BE2C (cell line): Measurements from ENCODE around the gene NDFIP2. TPM values are rescaled to one million over a fixed set of nuclear protein-coding genes. Genes with fewer than 3 reads are reported as not detected.

Source experiments
- DNase-seq: peaks from one replicate; pipeline ENCODE4 v3.0.0-alpha.2; 2020
- H3K27me3 ChIP-seq: fragments of 250-450 bp; sonication (Bioruptor Pico); 2 replicates; pipeline ENCODE4 v1.5.1; 2020; ENCODE audit warnings: mild to moderate bottlenecking
- H3K36me3 ChIP-seq: fragments of 250-450 bp; sonication (Bioruptor Pico); 2 replicates; pipeline ENCODE4 v1.5.1; 2020; ENCODE audit warnings: mild to moderate bottlenecking
- H3K4me1 ChIP-seq: fragments of 250-450 bp; sonication (Bioruptor Pico); 2 replicates; pipeline ENCODE4 v1.5.1; 2020
- H3K4me3 ChIP-seq: 2 replicates; pipeline ENCODE4 v1.5.1; 2011; ENCODE audit warnings: low read depth, low read length
- H3K9me3 ChIP-seq: fragments of 250-450 bp; sonication (Bioruptor Pico); 2 replicates; pipeline ENCODE4 v1.5.1; 2020
- CTCF ChIP-seq: IDR thresholded peaks from 2 replicates; pipeline ENCODE4 v1.5.1; 2012; ENCODE audit warnings: mild to moderate bottlenecking, low read depth, low read length
- polyA plus RNA-seq: library from polyadenylated mRNA; unstranded; fragments of >200 nt; gene quantifications from one replicate; pipeline ENCODE4 v1.2.1, GENCODE V29; 2012; ENCODE audit warnings: low read depth, missing spikeins; ENCODE audit not compliant: insufficient read length, insufficient read depth

Gene NDFIP2
- polyA plus RNA-seq, result 54.6 TPM

DNA sequence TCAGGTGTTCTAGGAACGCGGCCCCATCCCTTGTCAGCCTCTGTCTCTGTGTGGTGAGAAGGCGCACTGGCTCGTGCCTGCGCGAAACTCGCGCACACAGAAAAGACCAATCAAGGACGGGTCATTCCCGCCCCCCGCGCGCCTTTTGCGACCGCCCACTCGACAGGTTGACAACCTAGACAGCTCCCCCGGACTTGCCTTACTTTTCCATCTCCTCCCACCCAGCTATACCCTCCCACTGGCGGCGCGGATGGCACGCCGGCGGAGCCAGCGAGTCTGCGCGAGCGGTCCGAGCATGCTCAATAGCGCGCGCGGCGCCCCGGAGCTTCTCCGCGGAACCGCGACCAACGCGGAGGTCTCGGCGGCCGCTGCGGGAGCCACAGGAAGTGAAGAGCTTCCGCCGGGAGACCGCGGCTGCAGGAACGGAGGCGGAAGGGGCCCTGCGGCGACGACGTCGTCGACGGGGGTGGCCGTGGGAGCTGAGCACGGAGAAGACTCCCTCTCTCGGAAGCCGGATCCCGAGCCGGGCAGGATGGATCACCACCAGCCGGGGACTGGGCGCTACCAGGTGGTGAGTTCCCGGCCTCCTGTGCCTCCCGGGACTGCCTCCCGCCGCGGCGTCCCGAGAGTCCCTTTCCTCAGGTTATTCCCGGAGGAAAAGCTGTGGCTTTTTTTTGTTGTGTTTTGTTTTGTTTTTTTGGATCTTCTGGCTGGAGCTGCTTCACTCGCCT is at the start of gene NDFIP2:
Gene NDFIP2, plus strand, starts transcription at position 202 of the 731 bp plus-strand sequence. Its CDS starts 49 bp downstream, at position 251.
- Histone ChIP-seq H3K27me3 (no peaks in the 10 kb centered on the region), H3K36me3 (no peaks in the 10 kb centered on the region), H3K9me3 (no peaks in the 10 kb centered on the region), H3K4me3 (peak within 1 kb of the TSS; percentile 98), H3K4me1 (no peaks in the 10 kb centered on the region)
- TF ChIP-seq CTCF, result no peak
- DNase-seq, result peak; percentile 93

GRCh38 chr13:79432086-79432485 is 48.9 kb upstream of the NDFIP2 start:
- H3K36me3 ChIP-seq, result no peaks in the 10 kb centered on the region
- DNase-seq, result no peak
- H3K9me3 ChIP-seq, result no peaks in the 10 kb centered on the region
- H3K4me3 ChIP-seq, result no peak overlapping the region
- TF ChIP-seq CTCF, result no peak
- no peaks in the 10 kb centered on the region for H3K4me1 ChIP-seq
- H3K27me3 ChIP-seq, result no peaks in the 10 kb centered on the region

DNA sequence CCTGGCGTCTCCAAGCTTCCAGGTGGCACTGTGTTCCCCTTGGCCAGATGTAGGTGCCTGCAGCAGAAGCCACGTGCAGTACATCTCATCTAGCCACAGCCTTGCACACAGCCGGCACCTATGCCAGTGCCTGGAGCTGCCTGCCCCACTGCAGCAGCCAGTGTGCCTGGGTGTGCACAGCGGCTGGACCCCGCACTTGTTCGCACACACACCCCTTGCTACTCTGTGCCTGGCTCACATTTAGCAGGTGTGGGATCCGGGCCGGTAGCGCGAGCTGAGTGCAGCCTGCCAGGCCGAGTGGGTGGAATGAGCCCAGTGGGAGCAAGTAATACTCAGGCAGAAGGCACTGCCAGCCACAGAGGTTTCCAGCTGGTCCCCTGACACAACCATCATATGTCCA is 48.0 kb upstream of the NDFIP2 start:
- H3K9me3 ChIP-seq, result no peaks in the 10 kb centered on the region
- no peaks in the 10 kb centered on the region for H3K4me1 ChIP-seq
- H3K27me3 ChIP-seq, result no peaks in the 10 kb centered on the region
- TF ChIP-seq CTCF, result no peak
- DNase-seq, result no peak
- no peak overlapping the region for H3K4me3 ChIP-seq
- no peaks in the 10 kb centered on the region for H3K36me3 ChIP-seq

DNA sequence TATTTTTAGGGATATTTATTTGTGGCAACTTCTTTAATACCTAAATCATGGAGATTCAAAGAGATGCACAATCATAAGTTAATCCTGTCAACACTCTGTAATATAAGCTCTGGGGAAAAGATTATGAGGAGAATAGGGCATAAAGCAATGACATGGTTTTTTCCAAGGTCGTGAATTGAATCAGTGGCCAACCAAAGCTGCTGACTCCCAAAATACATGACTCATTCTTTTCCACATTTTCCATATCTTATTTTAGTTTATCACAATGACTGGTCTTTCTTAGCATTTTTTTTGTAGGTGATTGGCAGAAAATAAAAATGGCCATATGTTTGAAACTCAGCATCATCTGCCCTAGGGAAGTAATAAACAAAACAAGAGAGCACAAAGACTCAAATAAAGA is 46.4 kb upstream of the NDFIP2 start:
- no peaks in the 10 kb centered on the region for H3K9me3 ChIP-seq
- H3K4me3 ChIP-seq, result no peak overlapping the region
- no peak for TF ChIP-seq CTCF
- H3K36me3 ChIP-seq, result no peaks in the 10 kb centered on the region
- H3K27me3 ChIP-seq, result no peaks in the 10 kb centered on the region
- H3K4me1 ChIP-seq, result no peaks in the 10 kb centered on the region
- no peak for DNase-seq

DNA sequence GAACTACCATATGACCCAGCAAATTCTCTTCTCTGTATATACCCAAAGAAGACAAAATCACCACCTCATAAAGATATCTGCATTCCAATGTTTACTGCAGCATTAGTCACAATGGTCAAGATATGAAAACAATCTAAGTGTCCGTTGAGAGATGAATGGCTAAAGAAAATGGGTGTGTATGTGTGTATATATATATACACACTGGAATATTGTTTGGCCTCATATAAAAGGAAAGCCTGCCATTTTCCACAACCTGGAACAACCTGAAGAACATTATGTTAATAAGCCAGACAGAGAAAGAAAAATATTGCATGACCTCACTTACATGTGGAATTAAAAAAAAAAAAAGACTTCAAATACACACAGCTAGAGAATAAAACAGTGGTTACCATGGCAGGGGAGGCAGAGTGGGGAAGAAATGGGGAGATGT is 45.4 kb upstream of the NDFIP2 start:
- Histone ChIP-seq H3K27me3 (no peaks in the 10 kb centered on the region), H3K4me3 (no peak overlapping the region), H3K4me1 (no peaks in the 10 kb centered on the region), H3K9me3 (no peaks in the 10 kb centered on the region), H3K36me3 (no peaks in the 10 kb centered on the region)
- no peak for DNase-seq
- no peak for TF ChIP-seq CTCF

DNA sequence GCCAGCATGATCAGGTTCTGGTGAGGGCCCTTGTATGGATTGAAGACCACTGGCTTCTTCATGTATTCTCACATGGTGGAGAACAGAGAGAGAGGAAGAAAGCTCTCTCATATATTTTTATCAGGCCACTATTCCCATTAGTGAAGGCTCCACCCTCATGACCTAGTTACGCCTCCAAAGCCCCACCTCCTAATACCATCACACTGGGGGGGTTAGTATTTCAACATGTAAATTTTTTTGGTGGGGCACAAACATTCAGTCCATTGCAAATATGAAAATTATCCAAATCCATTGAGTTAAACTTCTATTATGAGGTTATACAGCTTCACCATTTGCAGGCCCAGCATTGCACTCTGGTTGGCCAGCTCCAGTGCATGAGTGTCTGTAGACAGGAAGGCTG is 41.7 kb upstream of the NDFIP2 start:
- Histone ChIP-seq H3K27me3 (no peaks in the 10 kb centered on the region), H3K9me3 (no peaks in the 10 kb centered on the region), H3K36me3 (no peaks in the 10 kb centered on the region), H3K4me3 (no peak overlapping the region), H3K4me1 (peaks cover 3% of the 10 kb centered on the region; the same call in 1 of the 2 replicates)
- DNase-seq, result no peak
- TF ChIP-seq CTCF, result no peak
